ENCODE data around the gene LSM14B.

Gene LSM14B

DNA sequence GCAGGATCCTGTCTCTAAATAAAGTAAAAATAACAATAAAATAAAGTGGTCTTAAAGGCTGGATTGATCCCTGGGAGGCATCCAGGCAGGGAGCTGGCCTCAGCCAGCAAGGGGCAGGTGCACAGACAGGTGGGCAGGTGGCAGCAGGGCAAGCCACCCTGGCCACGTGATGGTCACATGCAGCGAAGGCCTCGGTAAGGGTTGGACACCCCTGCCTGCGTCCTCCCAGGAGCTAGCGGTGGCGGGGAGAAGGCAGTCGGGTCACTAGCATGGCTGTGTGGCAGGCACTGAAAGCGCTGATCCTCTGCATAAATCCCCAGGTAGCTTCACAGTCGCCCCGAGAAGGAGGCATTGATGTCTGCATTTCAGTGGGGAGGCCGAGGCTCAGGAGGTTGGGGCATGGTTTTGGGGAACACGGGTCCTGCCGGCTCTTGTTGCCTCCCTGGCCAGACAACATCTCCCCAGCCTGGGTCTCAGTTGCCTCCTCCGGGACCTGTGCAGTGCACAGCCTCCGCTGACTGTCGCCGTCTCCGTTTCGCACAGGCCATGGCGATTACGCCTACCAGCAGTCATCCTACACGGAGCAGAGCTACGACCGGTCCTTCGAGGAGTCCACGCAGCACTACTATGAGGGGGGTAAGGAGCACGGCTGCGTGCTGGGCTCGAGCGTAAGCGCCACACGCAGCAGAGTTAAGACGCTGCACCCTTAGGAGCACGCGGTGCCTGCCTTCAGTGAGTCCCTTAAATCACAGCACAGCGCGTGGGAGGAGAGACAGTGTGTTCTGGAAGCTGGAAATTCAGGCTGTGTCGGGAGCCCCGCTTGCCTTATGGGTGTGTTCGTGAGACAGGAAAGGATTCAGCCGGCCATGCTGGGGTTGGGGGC is 42.8 kb downstream of the LSM14B start:
- DNase-seq: no peak

GRCh38 chr20:62165762-62166399 is 43.6 kb downstream of the LSM14B start:
- no peak for DNase-seq

GRCh38 chr20:62167474-62167873 is 45.2 kb downstream of the LSM14B start:
- no peak for DNase-seq

- DNase-seq: no peak
Measured at GRCh38 chr20:62168061-62168460, 45.8 kb downstream of the LSM14B start.

GRCh38 chr20:62168890-62169435 is 46.7 kb downstream of the LSM14B start:
- DNase-seq: no peak

- DNase-seq: no peak
Measured at GRCh38 chr20:62170536-62170935, 48.3 kb downstream of the LSM14B start.

GRCh38 chr20:62171245-62171644 is 49.0 kb downstream of the LSM14B start:
- no peak for DNase-seq

GRCh38 chr20:62172666-62173065 is 50.4 kb downstream of the LSM14B start:
- no peak for DNase-seq

DNA sequence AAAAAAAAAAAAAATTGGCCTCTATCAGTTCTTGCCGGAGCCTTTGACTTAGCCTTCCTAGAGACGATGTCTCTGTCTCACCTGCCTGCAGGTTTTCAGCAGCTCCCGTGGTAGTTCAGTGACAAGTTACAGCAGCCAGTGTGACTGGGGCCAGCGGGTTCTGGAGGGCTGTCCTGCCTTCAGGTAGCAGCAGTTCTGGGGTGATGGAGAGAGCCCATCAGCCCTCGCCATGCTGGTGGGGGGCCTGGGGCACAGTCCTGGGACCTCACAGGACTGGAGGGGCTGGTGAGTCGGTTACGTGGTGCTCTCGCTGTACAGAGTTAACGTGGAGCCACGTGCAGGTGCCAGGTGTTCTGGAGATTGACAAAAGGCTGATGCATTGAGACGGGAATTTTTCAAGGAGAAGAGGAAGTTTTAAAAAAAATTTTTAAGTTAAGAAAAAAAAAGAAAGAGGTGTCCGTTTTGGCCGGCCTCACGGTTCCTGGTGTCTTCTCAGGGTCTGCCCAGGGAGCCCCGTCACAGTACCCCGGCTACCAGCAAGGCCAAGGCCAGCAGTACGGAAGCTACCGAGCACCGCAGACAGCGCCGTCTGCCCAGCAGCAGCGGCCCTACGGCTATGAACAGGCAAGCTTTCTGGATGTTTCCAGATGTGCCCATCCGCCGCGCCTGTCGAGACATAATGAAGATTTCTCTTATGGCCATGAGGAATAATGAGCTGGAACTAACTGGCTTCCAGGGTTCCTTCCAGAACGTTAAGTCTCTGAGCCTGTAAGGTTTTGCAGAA is 51.9 kb downstream of the LSM14B start:
- DNase-seq: no peak

GRCh38 chr20:62174870-62175624 is 52.8 kb downstream of the LSM14B start:
- DNase-seq: no peak

GRCh38 chr20:62175711-62176110 is 53.4 kb downstream of the LSM14B start:
- DNase-seq: no peak

- DNase-seq: no peak
Measured at GRCh38 chr20:62176866-62177265, 54.6 kb downstream of the LSM14B start.

- DNase-seq: no peak
Measured at GRCh38 chr20:62177307-62177706, 55.0 kb downstream of the LSM14B start.

GRCh38 chr20:62178316-62179161 is 56.3 kb downstream of the LSM14B start:
- DNase-seq: no peak

- DNase-seq: no peak
Measured at GRCh38 chr20:62179162-62179504, 56.9 kb downstream of the LSM14B start.

DNA sequence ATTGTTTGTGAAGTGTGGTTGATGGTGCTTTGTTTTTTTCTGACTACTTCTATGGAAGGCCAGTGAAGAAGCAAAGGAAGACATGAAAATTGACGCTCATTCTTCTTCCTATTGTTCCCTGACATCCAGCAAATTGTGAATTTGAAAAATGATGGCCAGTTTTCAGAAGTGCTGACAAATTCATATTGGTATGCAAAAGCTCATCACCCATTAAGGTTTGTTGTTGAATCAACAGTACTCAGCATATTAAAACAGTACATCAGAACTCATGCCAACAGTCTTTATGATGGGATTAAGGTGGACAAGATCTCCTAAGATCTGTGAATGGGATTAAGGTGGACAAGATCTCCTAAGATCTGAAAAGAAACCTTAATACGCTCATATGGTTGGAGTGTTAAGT is 59.5 kb downstream of the LSM14B start:
- DNase-seq: no peak

DNA sequence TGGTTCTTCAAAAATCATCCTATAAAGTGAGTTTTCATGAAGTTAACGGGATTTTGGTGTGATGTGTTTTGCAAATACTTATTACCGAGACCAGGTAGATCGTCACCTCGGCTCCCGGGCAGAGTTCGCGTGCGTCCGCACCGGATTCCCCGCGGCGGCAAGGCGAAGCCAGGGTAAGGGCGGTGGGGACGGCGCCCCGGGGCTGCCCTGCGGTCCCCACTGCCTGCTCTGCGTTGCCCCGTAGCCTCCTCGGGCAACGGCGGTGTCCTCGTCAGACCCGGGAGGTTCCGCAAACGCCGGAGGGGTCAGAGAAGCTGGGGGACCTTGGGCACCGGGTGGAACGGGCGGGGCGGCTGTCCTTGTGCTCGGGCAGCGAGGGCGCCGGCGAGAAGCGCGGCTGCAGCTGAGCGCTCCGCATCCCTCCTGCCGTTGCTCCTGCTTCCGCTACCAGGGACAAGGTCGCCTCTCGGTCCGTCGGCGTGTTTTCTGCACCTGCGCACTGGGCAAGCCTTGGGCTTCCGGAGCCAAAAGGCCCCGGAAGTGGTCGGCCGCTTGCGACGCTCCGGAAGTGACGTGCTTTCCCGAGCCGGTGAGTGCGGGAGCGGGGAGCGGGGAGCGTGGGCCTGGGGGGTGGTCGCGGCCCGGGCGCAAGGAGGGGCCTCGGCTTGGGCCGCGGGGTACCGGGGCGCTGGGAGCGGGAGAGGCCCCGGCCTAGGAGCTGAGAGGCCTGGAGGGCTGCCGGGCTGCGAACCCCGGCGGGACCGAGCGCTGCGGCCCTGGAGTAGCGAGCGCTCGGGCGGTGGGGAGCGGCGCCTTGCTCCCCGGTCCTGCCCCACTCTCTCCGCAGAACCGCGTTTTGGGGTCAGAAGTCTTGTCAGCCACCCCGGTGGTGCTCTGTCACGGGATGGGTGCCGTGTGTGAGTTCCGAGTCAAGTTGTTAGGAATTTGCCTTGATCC is 60.5 kb downstream of the LSM14B start, which contains the start of gene MTG2:
Gene MTG2, plus strand, starts transcription at position 560 of the 957 bp plus-strand sequence. CDS start 10,393 bp downstream, outside the sequence.
- peak; percentile 97 for DNase-seq

DNA sequence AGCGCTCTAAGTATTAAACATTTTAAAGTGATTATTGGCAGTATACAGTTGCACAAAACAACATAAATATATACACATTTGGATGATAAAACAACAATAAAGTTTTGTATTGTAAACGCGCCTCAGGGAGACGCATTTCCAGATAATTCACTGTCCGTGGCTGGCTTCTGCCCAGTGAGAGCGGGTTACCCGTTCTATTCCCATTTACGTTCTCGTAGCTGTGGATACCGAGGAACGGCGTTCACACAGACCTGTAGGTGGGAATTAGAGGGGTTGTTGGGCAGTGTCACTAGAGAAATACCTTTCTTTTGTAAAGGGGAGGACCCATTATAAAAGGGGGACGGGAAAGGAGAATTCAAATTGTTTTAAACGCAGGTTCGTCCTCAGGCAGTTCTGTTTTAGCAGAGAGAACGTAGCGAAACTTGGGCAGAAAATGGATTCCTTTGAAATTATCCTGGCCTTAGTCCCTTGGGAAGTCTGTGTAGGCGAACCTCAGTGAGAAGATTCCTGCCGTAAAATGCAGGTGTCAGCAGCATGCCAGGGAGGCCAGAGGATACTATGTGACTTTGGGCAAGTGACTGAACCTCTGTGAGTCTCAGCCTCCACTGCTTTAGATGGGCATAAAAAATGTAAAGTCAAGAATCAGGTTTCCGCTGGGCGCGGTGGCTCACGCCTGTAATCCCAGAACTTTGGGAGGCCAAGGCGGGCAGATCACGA is 61.3 kb downstream of the LSM14B start:
- DNase-seq: no peak

All from activated CD4-positive, alpha-beta T cell treated with anti-CD3 and anti-CD28 coated beads, Interleukin-10, Interleukin-2, amounts not matched to agents 100 ng/mL and 50 ng/mL, durations not matched to agents 16 hours and 8 hours (primary cell).